HepG2 (cell line): ENCODE results near the gene NFASC. TPM values are rescaled to one million over a fixed set of nuclear protein-coding genes. Genes with fewer than 3 reads are reported as not detected.

ENCODE experiments used
- ATAC-seq: fragments of 200-7000 bp; cut with Tn5 transposase; 3 replicates; pipeline ENCODE4 v1.9.1; 2020; ENCODE audit warnings: mild to moderate bottlenecking, moderate library complexity
- BruUV-seq: library from RNA; stranded (reverse); fragments of 400-500 nt; replicated peaks from 2 replicates; lab custom pipeline; 2021; lab: Mats Ljungman, UMichigan
- CTCF ChIA-PET: fragments of 300-600 bp; formaldehyde crosslinking; extraction: SDS; loops from one replicate; lab custom pipeline; 2021; ENCODE audit warnings: low total read pairs, inconsistent platforms, low intra/inter-chr PET ratio; lab: Yijun Ruan, JAX
- POLR2A ChIA-PET: fragments of 350-600 bp; sonication (Branson Sonifier 250); formaldehyde crosslinking; loops from one replicate; lab custom pipeline; 2020; ENCODE audit warnings: antibody characterized with exemption, inconsistent platforms; lab: Yijun Ruan, JAX
- DNase-seq: peaks from one replicate; pipeline ENCODE4 v3.0.0-alpha.2; 2015; ENCODE audit warnings: low spot score
- FAIRE-seq: peaks from 3 replicates; lab custom pipeline; 2011; peaks lifted over from hg19 to GRCh38; lab: Jason Lieb, UNC
- H2AFZ ChIP-seq: one replicate; pipeline ENCODE4 v1.6.1; 2011; ENCODE audit warnings: low read length, inconsistent platforms
- H3K27ac ChIP-seq: fragments of 300-600 bp; 3 replicates; pipeline ENCODE4 v1.8.0; 2011; ENCODE audit warnings: mixed run types, mild to moderate bottlenecking, mixed read lengths, low read length, inconsistent platforms; ENCODE audit not compliant: insufficient read depth; ENCODE audit errors: extremely low read length
- H3K27me3 ChIP-seq, 2 experiments: fragments of 200-600 bp in 1 of 2; 2 replicates in 1 of 2; 3 replicates in 1 of 2; pipeline versions ENCODE4 v1.6.0 to v1.8.0; 2011; ENCODE audit warnings: low read length in 2 of 2, mild to moderate bottlenecking in 2 of 2, moderate library complexity in 2 of 2, inconsistent platforms in 1 of 2; ENCODE audit not compliant: insufficient read depth in 2 of 2, control insufficient read depth in 1 of 2
- H3K36me3 ChIP-seq, 2 experiments: fragments of 200-600 bp in 1 of 2; replicated peaks in 1 of 2; 2 replicates in 1 of 2; 3 replicates in 1 of 2; pipeline versions ENCODE4 v1.5.1 to v1.8.0; 2011; ENCODE audit warnings: low read length in 2 of 2, inconsistent platforms in 1 of 2; ENCODE audit not compliant: insufficient read depth in 2 of 2, control insufficient read depth in 1 of 2
- H3K4me1 ChIP-seq: 2 replicates; pipeline ENCODE4 v1.5.1; 2012; ENCODE audit warnings: low read length, inconsistent platforms; ENCODE audit not compliant: insufficient read depth
- H3K4me2 ChIP-seq: 2 replicates; pipeline ENCODE4 v1.6.0; 2011; ENCODE audit warnings: low read depth, low read length, inconsistent platforms
- H3K4me3 ChIP-seq, 3 experiments: fragments of 200-600 bp in 1 of 3; sonication (generic), shearing (Covaris generic) in 1 of 3; replicated peaks in 1 of 3; 2 replicates each; pipeline ENCODE4 v1.5.1; 2011 to 2016; ENCODE audit warnings: low read length in 3 of 3, inconsistent platforms in 2 of 3, low read depth in 2 of 3, mild to moderate bottlenecking in 2 of 3, control low read depth in 1 of 3, mixed read lengths in 1 of 3; ENCODE audit not compliant: insufficient read depth in 1 of 3
- H3K79me2 ChIP-seq: one replicate; pipeline ENCODE4 v1.6.1; 2011; ENCODE audit warnings: low read length, inconsistent platforms; ENCODE audit not compliant: insufficient read depth
- H3K9ac ChIP-seq: 2 replicates; pipeline ENCODE4 v1.6.0; 2011; ENCODE audit warnings: mild to moderate bottlenecking, low read depth, low read length, inconsistent platforms; ENCODE audit not compliant: insufficient read depth
- H3K9me3 ChIP-seq: 2 replicates; pipeline ENCODE4 v1.5.1; 2012; ENCODE audit warnings: mild to moderate bottlenecking, low read length
- H4K20me1 ChIP-seq: 2 replicates; pipeline ENCODE4 v1.6.0; 2011; ENCODE audit warnings: inconsistent platforms, mild to moderate bottlenecking, low read length, moderate library complexity; ENCODE audit not compliant: insufficient read depth
- AHR ChIP-seq: IDR thresholded peaks from 2 replicates; pipeline ENCODE4 v1.6.1; 2018; ENCODE audit warnings: missing genetic modification reagents, missing compliant biosample characterization
- GLI4 ChIP-seq: sonication (generic); formaldehyde crosslinking; IDR thresholded peaks from 2 replicates; pipeline ENCODE4 v1.5.1; 2020; ENCODE audit warnings: missing genetic modification reagents, mild to moderate bottlenecking, moderate library complexity, borderline replicate concordance
- JUN ChIP-seq: sonication (generic); formaldehyde crosslinking; IDR thresholded peaks from 2 replicates; pipeline ENCODE4 v1.4.0; 2020; ENCODE audit warnings: mild to moderate bottlenecking, missing genetic modification reagents
- KLF11 ChIP-seq: IDR thresholded peaks from 2 replicates; pipeline ENCODE4 v1.6.1; 2016; ENCODE audit warnings: missing compliant biosample characterization
- MIXL1 ChIP-seq: IDR thresholded peaks from 2 replicates; pipeline ENCODE4 v1.6.1; 2016
- ONECUT2 ChIP-seq: sonication (generic); formaldehyde crosslinking; IDR thresholded peaks from 2 replicates; pipeline ENCODE4 v1.4.0; 2020; ENCODE audit warnings: missing genetic modification reagents
- PAF1 ChIP-seq: IDR thresholded peaks from 2 replicates; pipeline ENCODE4 v1.6.1; 2016; ENCODE audit warnings: missing genetic modification reagents, missing compliant biosample characterization
- ZEB1 ChIP-seq: IDR thresholded peaks from 2 replicates; pipeline ENCODE4 v1.6.1; 2012; ENCODE audit warnings: mild to moderate bottlenecking, low read depth, inconsistent platforms; ENCODE audit not compliant: insufficient replicate concordance
- ZNF235 ChIP-seq: sonication (generic); formaldehyde crosslinking; IDR thresholded peaks from 2 replicates; pipeline ENCODE4 v1.8.1; 2023; ENCODE audit warnings: mild to moderate bottlenecking, missing genetic modification reagents, borderline replicate concordance
- ZNF577 ChIP-seq: sonication (generic); formaldehyde crosslinking; IDR thresholded peaks from 2 replicates; pipeline ENCODE4 v1.4.0; 2020; ENCODE audit warnings: mild to moderate bottlenecking, low read depth, missing genetic modification reagents, borderline replicate concordance
- ZNF777 ChIP-seq: sonication (generic); formaldehyde crosslinking; IDR thresholded peaks from 2 replicates; pipeline ENCODE4 v1.4.0; 2020; ENCODE audit warnings: missing genetic modification reagents
- WGBS: methylation state at CpG from one replicate; pipeline ENCODE4 v1.1.6; 2017; ENCODE audit warnings: low lambda C conversion rate; 5-methylcytosine and 5-hydroxymethylcytosine counted together
- in situ Hi-C: cut with HindIII; loops from 2 replicates; pipeline ENCODE4 v1.10.0; 2017; ENCODE audit warnings: low pct_unique_long_range_greater_than_20kb; ENCODE audit not compliant: extremely low pct_ligation_motif_present
- intact Hi-C: fragments of 100-400 bp; cut with micrococcal nuclease; formaldehyde crosslinking; loops from one replicate; pipeline ENCODE4 v1.10.0; 2022; ENCODE audit not compliant: unreplicated experiment
- polyA plus RNA-seq, 8 experiments: library from polyadenylated mRNA; depleted of rRNA in 3 of 8; stranded (reverse) in 7 of 8; unstranded in 1 of 8; fragments of >200 nt; fragmentation: Illumina TruSeq in 4 of 8; extraction: Trizol in 4 of 8; gene quantifications; 2 replicates each; pipeline versions ENCODE4 v1.2.1 to v1.2.3, GENCODE V29; 2011 to 2016; ENCODE audit warnings: low read depth in 4 of 8, missing spikeins in 1 of 8, mixed read lengths in 1 of 8; ENCODE audit not compliant: insufficient read depth in 1 of 8
- total RNA-seq, 5 experiments: library from RNA; depleted of rRNA; stranded (reverse); fragments of >200 nt; fragmentation: Illumina TruSeq; extraction: Trizol; gene quantifications; 2 replicates each; pipeline ENCODE4 v1.2.3, GENCODE V29; 2016; ENCODE audit warnings: low read depth in 1 of 5
- TF ChIP-seq, protein P1 (sequence below): sonication (generic); formaldehyde crosslinking; IDR thresholded peaks from 2 replicates; pipeline ENCODE4 v1.5.0; 2020; ENCODE audit warnings: mild to moderate bottlenecking, missing genetic modification reagents
- TF ChIP-seq, protein P2 (sequence below): sonication (generic); formaldehyde crosslinking; IDR thresholded peaks from 2 replicates; pipeline ENCODE4 v1.5.1; 2020; ENCODE audit warnings: missing genetic modification reagents, mild to moderate bottlenecking, borderline replicate concordance

The NFASC gene
- total and polyA plus RNA-seq, 2 of the 13 experiments (the other 11 are each of a cell fraction or from before 2014, with no cell fraction given), result not detected

DNA sequence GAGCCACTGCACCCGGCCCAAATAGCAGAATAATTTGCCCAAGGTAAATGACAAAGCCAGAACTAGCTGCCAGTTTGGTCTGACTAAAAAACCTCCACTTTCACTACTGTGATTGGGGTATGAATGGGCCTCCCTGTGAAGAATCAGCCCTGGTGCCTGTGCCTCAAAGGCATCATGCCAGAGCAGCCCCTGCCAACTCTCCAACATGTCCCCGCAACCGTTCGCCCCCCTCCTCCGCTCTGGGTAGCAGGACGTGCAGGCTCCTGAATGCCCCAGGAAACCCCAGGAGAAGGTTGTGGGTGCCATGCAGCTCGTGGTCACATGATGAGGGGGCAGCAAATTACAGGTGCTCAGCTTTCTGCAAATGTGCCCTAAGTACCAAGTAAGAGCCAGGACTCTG lies 157.7 kb downstream of the NFASC start:
- H3K4me2 ChIP-seq, result no peak overlapping the region
- intact Hi-C loops, result no loop called here
- 40% methylated on average over 7 of the region's 7 CpGs for WGBS
- H3K27ac ChIP-seq, result no peak overlapping the region
- no peaks in the 10 kb centered on the region for H3K36me3 ChIP-seq
- H2AFZ ChIP-seq, result no peak overlapping the region
- H3K79me2 ChIP-seq, result no peaks in the 10 kb centered on the region
- ChIA-PET POLR2A (no interaction called here), CTCF (no interaction called here)
- in situ Hi-C loops, result no loop called here
- H3K4me3 ChIP-seq, result no peak overlapping the region
- no peaks in the 10 kb centered on the region for H4K20me1 ChIP-seq
- no peaks in the 10 kb centered on the region for H3K9me3 ChIP-seq
- no peak for TF ChIP-seq ZEB1
- TF ChIP-seq, protein P1, sequence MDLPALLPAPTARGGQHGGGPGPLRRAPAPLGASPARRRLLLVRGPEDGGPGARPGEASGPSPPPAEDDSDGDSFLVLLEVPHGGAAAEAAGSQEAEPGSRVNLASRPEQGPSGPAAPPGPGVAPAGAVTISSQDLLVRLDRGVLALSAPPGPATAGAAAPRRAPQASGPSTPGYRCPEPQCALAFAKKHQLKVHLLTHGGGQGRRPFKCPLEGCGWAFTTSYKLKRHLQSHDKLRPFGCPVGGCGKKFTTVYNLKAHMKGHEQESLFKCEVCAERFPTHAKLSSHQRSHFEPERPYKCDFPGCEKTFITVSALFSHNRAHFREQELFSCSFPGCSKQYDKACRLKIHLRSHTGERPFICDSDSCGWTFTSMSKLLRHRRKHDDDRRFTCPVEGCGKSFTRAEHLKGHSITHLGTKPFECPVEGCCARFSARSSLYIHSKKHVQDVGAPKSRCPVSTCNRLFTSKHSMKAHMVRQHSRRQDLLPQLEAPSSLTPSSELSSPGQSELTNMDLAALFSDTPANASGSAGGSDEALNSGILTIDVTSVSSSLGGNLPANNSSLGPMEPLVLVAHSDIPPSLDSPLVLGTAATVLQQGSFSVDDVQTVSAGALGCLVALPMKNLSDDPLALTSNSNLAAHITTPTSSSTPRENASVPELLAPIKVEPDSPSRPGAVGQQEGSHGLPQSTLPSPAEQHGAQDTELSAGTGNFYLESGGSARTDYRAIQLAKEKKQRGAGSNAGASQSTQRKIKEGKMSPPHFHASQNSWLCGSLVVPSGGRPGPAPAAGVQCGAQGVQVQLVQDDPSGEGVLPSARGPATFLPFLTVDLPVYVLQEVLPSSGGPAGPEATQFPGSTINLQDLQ (CRISPR knock-in tag), result no peak
- no peak for TF ChIP-seq GLI4 (CRISPR knock-in tag)
- TF ChIP-seq MIXL1 (CRISPR knock-in tag), result no peak
- no peak for TF ChIP-seq AHR
- TF ChIP-seq PAF1 (CRISPR knock-in tag), result no peak
- no peak for TF ChIP-seq ZNF577 (CRISPR knock-in tag)
- no peak for TF ChIP-seq ONECUT2 (CRISPR knock-in tag)
- TF ChIP-seq, protein P2, sequence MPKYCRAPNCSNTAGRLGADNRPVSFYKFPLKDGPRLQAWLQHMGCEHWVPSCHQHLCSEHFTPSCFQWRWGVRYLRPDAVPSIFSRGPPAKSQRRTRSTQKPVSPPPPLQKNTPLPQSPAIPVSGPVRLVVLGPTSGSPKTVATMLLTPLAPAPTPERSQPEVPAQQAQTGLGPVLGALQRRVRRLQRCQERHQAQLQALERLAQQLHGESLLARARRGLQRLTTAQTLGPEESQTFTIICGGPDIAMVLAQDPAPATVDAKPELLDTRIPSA (CRISPR knock-in tag), result no peak
- TF ChIP-seq ZNF777 (CRISPR knock-in tag), result no peak
- no peak for TF ChIP-seq JUN (CRISPR knock-in tag)
- no peak for TF ChIP-seq ZNF235 (CRISPR knock-in tag)
- TF ChIP-seq KLF11 (CRISPR knock-in tag), result no peak
- no peak overlapping the region for H3K9ac ChIP-seq
- ATAC-seq (no peak), DNase-seq (no peak), FAIRE-seq (no peak)
- no TSS peak for BruUV-seq
- no peaks in the 10 kb centered on the region for H3K4me1 ChIP-seq
- peaks cover 3 to 51% of the 10 kb centered on the region in 2 experiments for H3K27me3 ChIP-seq
